H1 (cell line): Measurements from ENCODE around the gene EPS8. TPM values are rescaled to one million over a fixed set of nuclear protein-coding genes. Genes with fewer than 3 reads are reported as not detected.

Source experiments
- ATF3 ChIP-seq: IDR thresholded peaks from 2 replicates; pipeline ENCODE4 v1.6.1; 2011; ENCODE audit warnings: low read depth, mild to moderate bottlenecking, low read length; ENCODE audit not compliant: insufficient read depth
- CEBPB ChIP-seq: IDR thresholded peaks from 2 replicates; pipeline ENCODE4 v1.6.1; 2012; ENCODE audit warnings: low read depth, low read length
- CHD7 ChIP-seq: fragments of 300-600 bp; sonication (generic); IDR thresholded peaks from 2 replicates; pipeline ENCODE4 v1.7.1; 2012; ENCODE audit warnings: low read length, moderate library complexity, mild to moderate bottlenecking, inconsistent platforms; ENCODE audit not compliant: insufficient replicate concordance
- E2F6 ChIP-seq: IDR thresholded peaks from 2 replicates; pipeline ENCODE4 v1.6.1; 2012; ENCODE audit warnings: inconsistent platforms
- EGR1 ChIP-seq: IDR thresholded peaks from 2 replicates; pipeline ENCODE4 v1.6.1; 2011; ENCODE audit warnings: low read depth, low read length, borderline replicate concordance
- POU5F1 ChIP-seq: IDR thresholded peaks from 2 replicates; pipeline ENCODE4 v1.6.1; 2011; ENCODE audit warnings: low read depth, mild to moderate bottlenecking, low read length, moderate library complexity
- USF2 ChIP-seq: IDR thresholded peaks from 2 replicates; pipeline ENCODE4 v1.6.1; 2011; ENCODE audit warnings: low read length, improper control_type of control experiment
- polyA plus RNA-seq, 7 experiments: library from polyadenylated mRNA; depleted of rRNA in 3 of 7; stranded (reverse) in 5 of 7; unstranded in 2 of 7; fragments of >200 nt in 5 of 7; fragments of 200-250 nt in 2 of 7; gene quantifications; 1 replicate in 5 of 7; 2 replicates in 1 of 7; 4 replicates in 1 of 7; pipeline versions ENCODE4 v1.2.1 to v1.2.3, GENCODE V29; 2011 to 2013; ENCODE audit warnings: missing spikeins in 2 of 7, mixed read lengths in 2 of 7
- total RNA-seq: library from RNA; stranded (reverse); fragmentation: NEBNext Ultra II Directional; extraction: Animal tissue kit (Norgen Biotek cat#: 25700); gene quantifications from 2 replicates; pipeline ENCODE4 v1.2.1, GENCODE V29; 2021

Gene EPS8
- total and polyA plus RNA-seq, 2 of the 8 experiments (the other 6 are each of a cell fraction or from before 2014, with no cell fraction given): 3.0 to 4.6 TPM

GRCh38 chr12:15801770-15802744, 12.9 kb upstream of the EPS8 start (continued):
- TF ChIP-seq CHD7: no peak
- TF ChIP-seq E2F6: no peak
- TF ChIP-seq CEBPB: no peak
- no peak for TF ChIP-seq POU5F1
- TF ChIP-seq EGR1: no peak
- no peak for TF ChIP-seq ATF3
- TF ChIP-seq USF2: no peak
